GM13977 (cell line): Measurements from ENCODE around the gene FZD4.
"Not testable (repeated sequence)": the region's sequence is repeated elsewhere in the genome, so short reads cannot be mapped to it uniquely, and the experiment has no call there.

Experiments
- DNase-seq: peaks from one replicate; pipeline ENCODE4 v3.0.0; 2012; ENCODE audit warnings: low spot score
- CTCF ChIP-seq: IDR thresholded peaks from 2 replicates; pipeline ENCODE4 v1.5.1; 2012; ENCODE audit warnings: mild to moderate bottlenecking, control low read depth; ENCODE audit not compliant: insufficient read depth; ENCODE audit errors: extremely low read depth, missing control alignments
- in situ Hi-C: fragments of 300-500 bp; cut with MboI; formaldehyde crosslinking; loops from one replicate; pipeline ENCODE4 v1.12.0; 2022; ENCODE audit warnings: low sequenced_read_pairs, low pct_unique_long_range_greater_than_20kb, mixed read lengths, inconsistent platforms; ENCODE audit not compliant: unreplicated experiment

The FZD4 gene

GRCh38 chr11:86919557-86920210 lies 35.5 kb downstream of the FZD4 start:
- peak; percentile 64 for TF ChIP-seq CTCF
- peak; percentile 55 for DNase-seq
- in situ Hi-C loops: no loop called here

- in situ Hi-C loops: no loop called here
- DNase-seq: no peak
- no peak for TF ChIP-seq CTCF
Measured at GRCh38 chr11:86918973-86919372, 36.2 kb downstream of the FZD4 start.

GRCh38 chr11:86918496-86918895 lies 36.7 kb downstream of the FZD4 start:
- no peak for TF ChIP-seq CTCF
- no peak for DNase-seq
- in situ Hi-C loops: no loop called here

- DNase-seq: no peak
- in situ Hi-C loops: no loop called here
- TF ChIP-seq CTCF: no peak
Measured at GRCh38 chr11:86917589-86917988, 37.6 kb downstream of the FZD4 start.

- DNase-seq: no peak
- in situ Hi-C loops: no loop called here
- TF ChIP-seq CTCF: no peak
Measured at GRCh38 chr11:86916330-86916729, 38.9 kb downstream of the FZD4 start.

- in situ Hi-C loops, DNase-seq: not testable (repeated sequence)
Measured at GRCh38 chr11:86915850-86916249, 39.3 kb downstream of the FZD4 start.

- in situ Hi-C loops: no loop called here
- DNase-seq: no peak
- TF ChIP-seq CTCF: no peak
Measured at GRCh38 chr11:86914865-86915519, 40.2 kb downstream of the FZD4 start.
